GF-D8 (cell line): Measurements from ENCODE around the gene TNFAIP8L1.
"Not testable (repeated sequence)": the region's sequence is repeated elsewhere in the genome, so short reads cannot be mapped to it uniquely, and the experiment has no call there.

Experiments
- DNase-seq: peaks from one replicate; lab custom pipeline; 2025; lab: John Stamatoyannopoulos, UW

The TNFAIP8L1 gene

GRCh38 chr19:4678881-4679790 is 39.8 kb downstream of the TNFAIP8L1 start:
- DNase-seq = no peak

- not testable (repeated sequence) for DNase-seq
Measured at GRCh38 chr19:4680021-4680420, 40.7 kb downstream of the TNFAIP8L1 start.

DNA sequence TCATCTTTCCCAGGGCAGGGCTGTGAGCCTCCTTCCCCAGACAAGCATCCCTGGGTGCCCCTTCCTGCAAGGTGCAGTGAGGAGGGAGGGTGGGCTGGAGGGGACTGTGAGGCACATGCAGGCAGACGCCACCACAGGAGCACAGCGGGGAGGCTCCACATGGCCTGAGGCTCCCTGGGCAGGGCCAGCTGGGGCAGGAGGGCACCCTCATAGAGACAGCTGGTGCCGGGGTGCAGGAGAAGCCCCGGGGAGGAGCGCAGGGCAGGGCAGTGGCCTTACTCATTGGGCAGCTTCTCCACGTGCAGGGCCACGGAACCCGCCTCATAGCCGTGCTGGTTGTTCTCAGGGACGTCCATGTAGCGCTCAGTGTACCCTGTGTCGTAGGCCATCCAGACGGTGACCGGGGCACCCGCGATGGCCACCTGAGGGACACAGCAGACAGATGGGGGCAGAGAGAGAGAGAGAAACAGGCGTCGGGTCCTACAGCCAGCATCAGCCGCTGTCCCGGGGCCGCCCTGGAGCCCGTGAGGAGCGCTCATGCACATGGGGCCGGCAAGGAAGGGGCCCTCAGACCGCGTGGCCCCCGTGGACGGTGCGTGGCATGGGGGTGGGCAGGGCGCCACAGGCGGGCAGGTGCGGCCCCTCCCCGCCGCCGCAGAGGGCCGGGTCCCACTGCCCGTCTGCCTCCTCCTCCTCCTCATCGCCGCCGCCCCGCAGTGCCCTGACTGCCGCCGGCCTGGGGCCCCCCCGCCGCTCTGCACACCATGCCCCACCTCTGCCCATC is 43.3 kb downstream of the TNFAIP8L1 start:
- DNase-seq = no peak

GRCh38 chr19:4684312-4685095 is 45.2 kb downstream of the TNFAIP8L1 start:
- no peak for DNase-seq

GRCh38 chr19:4686700-4687099 is 47.4 kb downstream of the TNFAIP8L1 start:
- DNase-seq = no peak

DNA sequence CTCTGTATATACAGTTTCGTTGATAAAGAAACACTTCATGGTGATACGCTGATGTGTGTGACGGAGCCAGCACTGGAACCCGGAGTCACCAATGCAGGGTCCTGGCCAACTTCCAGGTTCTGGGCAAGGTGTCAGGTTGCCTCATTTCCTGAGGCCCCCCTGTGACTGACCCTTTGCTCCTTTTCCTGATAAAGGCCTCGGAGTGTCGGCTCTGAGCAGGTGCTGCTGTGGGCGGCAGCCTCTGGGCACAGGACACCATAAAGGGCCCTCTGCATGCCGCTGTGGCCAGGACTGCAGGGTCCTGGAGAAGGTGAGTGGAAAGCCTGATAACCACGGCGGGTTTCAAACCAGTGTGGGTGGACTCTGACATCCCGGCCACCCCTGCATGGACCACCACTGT is 48.1 kb downstream of the TNFAIP8L1 start:
- DNase-seq = no peak

GRCh38 chr19:4688587-4688986 is 49.3 kb downstream of the TNFAIP8L1 start:
- no peak for DNase-seq

- DNase-seq = no peak
Measured at GRCh38 chr19:4689403-4689802, 50.1 kb downstream of the TNFAIP8L1 start.

DNA sequence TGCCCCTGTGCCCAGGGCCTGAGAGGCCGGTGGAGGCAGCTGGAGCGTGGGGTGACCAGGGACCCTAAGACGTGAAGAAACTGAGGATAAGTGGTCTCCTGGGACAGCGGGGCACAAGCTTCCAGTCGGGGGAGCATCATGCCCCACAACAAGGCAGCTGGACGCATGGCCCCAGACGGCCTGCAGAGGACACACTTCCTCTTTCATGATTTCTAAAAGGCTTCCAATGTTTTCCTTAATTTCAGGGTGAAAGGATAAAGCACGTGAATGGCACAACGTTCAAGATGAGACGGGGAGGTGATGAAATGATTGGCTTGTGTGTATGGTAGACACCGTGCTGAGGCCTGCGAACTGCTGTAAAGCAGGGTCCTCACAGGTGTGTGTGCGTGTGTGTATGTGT is 51.0 kb downstream of the TNFAIP8L1 start:
- no peak for DNase-seq

DNA sequence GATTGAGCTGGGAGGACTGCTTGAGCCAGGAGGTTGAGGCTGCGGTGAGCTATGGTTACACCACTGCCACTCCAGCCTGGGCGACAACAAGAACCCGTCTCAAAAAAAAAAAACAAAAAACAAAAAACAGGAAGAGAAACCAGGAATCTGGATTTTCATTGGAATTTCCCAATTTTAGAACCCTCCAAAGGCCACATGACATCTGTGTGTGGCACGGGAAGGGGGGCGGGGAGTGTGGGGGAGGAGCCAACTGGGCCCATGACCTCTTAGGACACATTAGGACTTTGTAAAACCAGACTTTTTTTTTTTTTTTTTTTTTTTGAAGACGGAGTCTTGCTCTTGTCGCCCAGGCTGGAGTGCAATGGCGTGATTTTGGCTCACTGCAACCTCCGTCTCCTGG is 52.1 kb downstream of the TNFAIP8L1 start:
- DNase-seq = no peak

DNA sequence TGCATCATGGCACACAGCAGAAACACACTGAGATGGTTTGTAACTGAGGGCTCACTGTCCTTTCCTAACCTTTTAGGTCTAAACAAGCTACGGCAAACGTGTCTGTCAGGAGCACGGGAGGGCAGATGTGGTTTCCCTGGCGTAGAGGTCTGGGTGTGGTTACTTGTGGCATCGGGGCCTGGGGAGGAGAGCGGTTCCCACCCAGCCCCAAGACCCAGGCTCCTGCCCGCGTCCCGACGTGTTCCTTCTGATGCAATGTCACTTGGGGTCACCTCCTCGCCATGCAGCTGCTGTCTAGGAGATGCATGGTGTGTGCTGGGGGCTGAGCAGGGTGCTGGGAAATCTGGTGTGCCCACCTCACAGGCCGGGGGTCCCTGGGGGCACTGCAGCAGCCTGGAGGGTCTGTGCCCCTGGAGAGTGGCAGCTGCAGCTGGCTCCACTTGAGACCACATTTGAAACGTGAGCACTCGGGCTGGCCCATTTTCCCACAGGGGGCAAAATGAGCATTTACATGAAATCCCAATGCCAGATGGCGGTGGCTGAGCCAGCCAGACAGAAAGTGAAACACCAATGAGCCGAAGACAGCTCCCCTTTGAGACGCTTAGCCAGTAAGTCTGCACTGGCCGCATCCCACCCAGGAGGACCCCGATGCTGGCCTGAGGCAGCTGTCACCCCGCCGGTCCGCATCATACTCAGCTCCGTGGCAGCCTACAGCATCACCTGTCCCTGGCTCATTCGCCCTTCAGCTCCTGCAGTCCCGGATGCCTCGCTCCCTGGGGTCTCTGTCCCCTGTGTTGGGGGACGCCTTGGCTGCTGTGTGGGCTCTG is 53.1 kb downstream of the TNFAIP8L1 start:
- no peak for DNase-seq

DNA sequence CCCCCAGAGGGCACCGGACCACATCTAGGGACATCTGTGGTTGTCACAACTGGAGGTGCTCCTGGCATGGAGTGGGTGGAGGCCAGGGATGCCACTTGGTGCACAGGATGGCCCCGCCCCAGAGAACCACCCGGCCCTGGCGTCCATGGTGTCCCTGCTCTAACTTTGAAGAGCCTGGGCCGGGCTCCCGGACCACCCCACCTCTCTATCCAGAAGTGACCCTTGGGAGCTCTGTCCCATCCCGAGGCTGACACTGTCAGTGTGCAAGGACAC is 53.7 kb downstream of the TNFAIP8L1 start:
- no peak for DNase-seq

DNA sequence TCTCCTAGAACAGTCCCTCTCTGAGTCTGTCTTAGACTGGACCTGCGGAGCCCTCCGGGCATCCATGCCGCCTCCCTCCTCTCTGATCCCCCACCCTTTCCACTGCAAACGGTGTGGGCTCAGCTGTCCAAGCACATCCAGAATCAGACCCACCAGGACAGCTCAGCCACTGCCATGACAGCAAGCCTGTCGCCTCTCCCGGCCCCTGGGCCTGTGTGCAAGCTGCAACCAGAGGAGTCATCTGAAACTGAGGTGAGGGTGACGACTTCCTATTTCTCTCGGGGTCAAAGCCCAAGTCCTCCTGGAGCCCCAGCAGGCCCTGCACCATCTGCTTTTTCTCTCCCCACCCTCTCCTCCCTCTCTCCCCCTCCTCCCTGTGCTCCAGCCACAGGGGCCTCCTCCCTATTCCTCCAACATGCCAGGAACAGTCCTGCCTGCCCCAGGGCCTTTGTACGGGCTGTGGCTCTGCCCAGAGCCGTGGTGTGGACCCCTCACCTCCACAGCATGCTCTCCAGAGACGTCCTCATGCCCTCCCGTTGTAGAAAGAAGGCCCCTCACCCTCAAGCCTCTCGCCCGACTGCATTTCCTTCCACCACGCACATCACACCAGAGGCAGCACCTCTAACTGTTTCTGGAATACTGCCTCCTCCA is 54.3 kb downstream of the TNFAIP8L1 start:
- DNase-seq = no peak

GRCh38 chr19:4694211-4694987 is 55.1 kb downstream of the TNFAIP8L1 start:
- no peak for DNase-seq

- no peak for DNase-seq
Measured at GRCh38 chr19:4695224-4695731, 56.0 kb downstream of the TNFAIP8L1 start.

DNA sequence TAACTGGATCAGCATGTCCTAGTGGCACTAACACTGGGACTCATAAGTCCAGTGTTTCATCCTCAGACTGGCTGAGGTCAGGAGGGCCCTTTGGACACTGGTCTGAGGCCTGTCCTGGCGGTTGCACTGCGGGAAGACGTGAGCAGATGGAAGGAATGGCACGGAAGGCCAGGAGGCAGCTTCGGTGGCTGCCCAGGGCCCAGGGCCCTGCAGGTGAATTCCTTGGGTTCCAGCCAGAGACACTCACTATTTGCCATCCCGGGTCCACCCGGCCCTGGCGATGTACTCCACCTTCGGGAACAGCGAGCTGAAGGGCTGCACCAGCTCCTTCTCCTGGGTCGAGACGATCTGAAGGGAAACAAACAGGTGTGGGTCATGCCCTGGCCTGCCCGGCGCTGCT is 58.0 kb downstream of the TNFAIP8L1 start:
- DNase-seq = no peak

GRCh38 chr19:4699826-4700692 is 60.7 kb downstream of the TNFAIP8L1 start:
- DNase-seq = no peak

GRCh38 chr19:4700693-4700970 is 61.3 kb downstream of the TNFAIP8L1 start:
- DNase-seq = no peak

- DNase-seq = no peak
Measured at GRCh38 chr19:4701557-4701956, 62.2 kb downstream of the TNFAIP8L1 start.
